ENCODE data around the gene SDK2. TPM values are rescaled to one million over a fixed set of nuclear protein-coding genes. Genes with fewer than 3 reads are reported as not detected.

The SDK2 gene
- total and polyA plus RNA-seq, 2 experiments from 2014 or later = 0.59 to 1.2 TPM

DNA sequence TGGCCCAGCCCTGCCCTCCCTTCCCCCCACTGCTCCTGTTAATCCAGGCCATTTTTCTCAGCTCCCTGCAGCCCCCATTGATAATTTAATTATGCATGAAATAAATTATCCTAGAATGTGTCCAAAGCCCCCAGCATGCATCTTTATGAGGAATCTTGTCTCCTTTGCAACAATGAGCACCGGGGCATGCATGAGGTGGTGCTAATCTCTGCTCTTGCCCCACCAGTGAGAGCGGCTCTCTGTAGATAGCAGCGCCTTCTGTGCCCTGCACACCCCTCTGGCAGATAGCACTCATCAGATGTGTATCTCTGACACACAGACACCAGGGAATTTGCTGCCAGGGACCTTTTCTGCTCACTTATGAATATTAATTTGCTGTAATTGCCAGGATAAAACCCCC is 192.2 kb downstream of the SDK2 start:
- Histone ChIP-seq H3K79me2 (no peaks in the 10 kb centered on the region), H4K20me1 (ENCODE audit: insufficient read depth, poor library complexity, severe bottlenecking) (no peaks in the 10 kb centered on the region), H3K4me3 (no peak overlapping the region), H3K27me3 (no peaks in the 10 kb centered on the region), H3K36me3 (replicated peaks; ENCODE audit: insufficient read depth, low read depth) (no peaks in the 10 kb centered on the region), H2AFZ (no peak overlapping the region), H3K27ac (no peak overlapping the region), H3K4me1 (ENCODE audit: insufficient read depth) (no peaks in the 10 kb centered on the region), H3K4me2 (no peak overlapping the region), H3K9me2 (replicated peaks; ENCODE audit: insufficient read depth) (no peaks in the 10 kb centered on the region), H3K9me3 (ENCODE audit: low read depth) (no peaks in the 10 kb centered on the region)
- TF ChIP-seq, protein P1, sequence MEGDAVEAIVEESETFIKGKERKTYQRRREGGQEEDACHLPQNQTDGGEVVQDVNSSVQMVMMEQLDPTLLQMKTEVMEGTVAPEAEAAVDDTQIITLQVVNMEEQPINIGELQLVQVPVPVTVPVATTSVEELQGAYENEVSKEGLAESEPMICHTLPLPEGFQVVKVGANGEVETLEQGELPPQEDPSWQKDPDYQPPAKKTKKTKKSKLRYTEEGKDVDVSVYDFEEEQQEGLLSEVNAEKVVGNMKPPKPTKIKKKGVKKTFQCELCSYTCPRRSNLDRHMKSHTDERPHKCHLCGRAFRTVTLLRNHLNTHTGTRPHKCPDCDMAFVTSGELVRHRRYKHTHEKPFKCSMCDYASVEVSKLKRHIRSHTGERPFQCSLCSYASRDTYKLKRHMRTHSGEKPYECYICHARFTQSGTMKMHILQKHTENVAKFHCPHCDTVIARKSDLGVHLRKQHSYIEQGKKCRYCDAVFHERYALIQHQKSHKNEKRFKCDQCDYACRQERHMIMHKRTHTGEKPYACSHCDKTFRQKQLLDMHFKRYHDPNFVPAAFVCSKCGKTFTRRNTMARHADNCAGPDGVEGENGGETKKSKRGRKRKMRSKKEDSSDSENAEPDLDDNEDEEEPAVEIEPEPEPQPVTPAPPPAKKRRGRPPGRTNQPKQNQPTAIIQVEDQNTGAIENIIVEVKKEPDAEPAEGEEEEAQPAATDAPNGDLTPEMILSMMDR (IDR thresholded peaks at IDR 0.05; ENCODE audit: poor library complexity) = no peak
- TF ChIP-seq EZH2phosphoT487 (IDR thresholded peaks at IDR 0.05; ENCODE audit: low read depth, severe bottlenecking, unreplicated experiment) = no peak
- no peak for TF ChIP-seq EZH2 (IDR thresholded peaks at IDR 0.05; ENCODE audit: borderline replicate concordance)
- DNase-seq (ENCODE audit: low spot score) = no peak
- WGBS (ENCODE audit: low lambda C conversion rate, missing lambda C conversion rate) = 93% methylated on average over 3 of the region's 3 CpGs

DNA sequence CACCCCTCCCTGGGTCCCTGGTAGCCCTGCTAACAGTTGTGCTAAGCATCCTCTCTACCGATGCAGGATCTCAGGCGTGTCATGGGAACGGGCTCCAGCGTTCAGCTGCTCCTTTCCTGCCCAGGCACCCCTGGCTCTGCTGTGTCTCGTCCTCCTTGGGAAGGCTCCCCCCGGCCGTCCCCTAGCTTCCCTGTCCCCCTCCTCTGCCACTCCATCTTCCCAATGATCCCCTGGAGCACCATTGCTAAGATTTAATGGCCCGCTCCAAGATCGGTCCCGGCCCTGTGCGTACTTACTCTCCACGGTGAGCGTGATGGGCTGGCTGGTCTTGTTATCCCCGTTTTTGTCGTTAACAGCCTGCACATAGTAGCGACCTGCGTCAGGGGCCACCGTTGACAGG is 196.9 kb downstream of the SDK2 start:
- H3K9me2 ChIP-seq (replicated peaks; ENCODE audit: insufficient read depth) = no peaks in the 10 kb centered on the region
- 93% methylated on average over 18 of the region's 18 CpGs for WGBS (ENCODE audit: low lambda C conversion rate, missing lambda C conversion rate)
- DNase-seq (ENCODE audit: low spot score) = no peak
- H3K27me3 ChIP-seq = no peaks in the 10 kb centered on the region
- H3K79me2 ChIP-seq = no peaks in the 10 kb centered on the region
- H4K20me1 ChIP-seq (ENCODE audit: insufficient read depth, poor library complexity, severe bottlenecking) = no peaks in the 10 kb centered on the region
- no peak overlapping the region for H3K4me2 ChIP-seq
- no peak overlapping the region for H3K4me3 ChIP-seq
- no peaks in the 10 kb centered on the region for H3K36me3 ChIP-seq (replicated peaks; ENCODE audit: insufficient read depth, low read depth)
- no peak overlapping the region for H2AFZ ChIP-seq
- no peak overlapping the region for H3K27ac ChIP-seq
- no peaks in the 10 kb centered on the region for H3K4me1 ChIP-seq (ENCODE audit: insufficient read depth)
- TF ChIP-seq, protein P1 (IDR thresholded peaks at IDR 0.05; ENCODE audit: poor library complexity) = no peak
- TF ChIP-seq EZH2phosphoT487 (IDR thresholded peaks at IDR 0.05; ENCODE audit: low read depth, severe bottlenecking, unreplicated experiment) (no peak), EZH2 (IDR thresholded peaks at IDR 0.05; ENCODE audit: borderline replicate concordance) (no peak)
- no peaks in the 10 kb centered on the region for H3K9me3 ChIP-seq (ENCODE audit: low read depth)

DNA sequence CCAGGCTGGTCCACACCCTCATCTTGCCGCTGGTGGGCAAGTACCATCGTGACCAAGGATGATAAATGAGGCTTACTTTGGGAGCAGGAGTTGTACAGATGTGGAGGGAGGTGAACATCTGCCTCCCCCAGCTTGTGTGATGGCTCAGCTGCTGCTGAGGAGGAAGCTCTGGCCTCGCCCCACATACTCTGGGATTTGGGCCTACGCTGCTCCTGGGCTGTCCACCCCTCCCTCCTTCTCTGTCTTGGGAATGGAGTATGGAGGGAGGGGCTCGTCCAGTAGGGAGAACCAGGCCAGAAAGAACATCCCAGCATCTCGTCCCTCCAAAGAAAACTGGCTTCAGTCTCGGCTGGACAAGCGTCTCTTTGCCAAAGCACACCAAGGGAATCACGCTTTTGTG is 197.6 kb downstream of the SDK2 start:
- DNase-seq (ENCODE audit: low spot score) = no peak
- WGBS (ENCODE audit: low lambda C conversion rate, missing lambda C conversion rate) = 87% methylated on average over 9 of the region's 9 CpGs
- H4K20me1 ChIP-seq (ENCODE audit: insufficient read depth, poor library complexity, severe bottlenecking) = no peaks in the 10 kb centered on the region
- no peak overlapping the region for H3K4me2 ChIP-seq
- no peak overlapping the region for H2AFZ ChIP-seq
- H3K79me2 ChIP-seq = no peaks in the 10 kb centered on the region
- no peak overlapping the region for H3K4me3 ChIP-seq
- H3K4me1 ChIP-seq (ENCODE audit: insufficient read depth) = no peaks in the 10 kb centered on the region
- no peaks in the 10 kb centered on the region for H3K36me3 ChIP-seq (replicated peaks; ENCODE audit: insufficient read depth, low read depth)
- H3K27ac ChIP-seq = no peak overlapping the region
- TF ChIP-seq EZH2phosphoT487 (IDR thresholded peaks at IDR 0.05; ENCODE audit: low read depth, severe bottlenecking, unreplicated experiment) = no peak
- TF ChIP-seq, protein P1 (IDR thresholded peaks at IDR 0.05; ENCODE audit: poor library complexity) = no peak
- TF ChIP-seq EZH2 (IDR thresholded peaks at IDR 0.05; ENCODE audit: borderline replicate concordance) = no peak
- H3K9me2 ChIP-seq (replicated peaks; ENCODE audit: insufficient read depth) = no peaks in the 10 kb centered on the region
- no peaks in the 10 kb centered on the region for H3K27me3 ChIP-seq
- no peaks in the 10 kb centered on the region for H3K9me3 ChIP-seq (ENCODE audit: low read depth)

DNA sequence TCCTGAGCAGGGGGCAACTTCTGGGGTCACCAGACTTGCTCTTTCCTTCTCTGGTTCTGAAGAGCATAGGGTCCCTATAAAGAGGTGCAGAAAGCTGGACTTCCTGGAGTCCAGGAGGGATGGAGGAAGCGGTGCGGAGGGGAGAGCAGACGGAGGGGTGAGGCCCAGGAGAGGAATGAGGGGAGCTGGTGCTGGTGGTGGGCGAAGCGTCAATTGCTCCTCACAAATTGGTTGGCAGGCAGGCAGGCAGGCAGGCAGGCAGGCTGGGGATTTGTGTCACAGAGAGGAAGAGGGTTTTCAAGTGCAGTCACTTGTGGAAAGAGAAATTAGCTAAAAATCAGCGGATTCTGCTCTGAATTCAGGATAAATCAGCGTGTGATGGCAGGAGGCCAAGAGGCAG is 198.8 kb downstream of the SDK2 start:
- H4K20me1 ChIP-seq (ENCODE audit: insufficient read depth, poor library complexity, severe bottlenecking) = no peaks in the 10 kb centered on the region
- H2AFZ ChIP-seq = no peak overlapping the region
- WGBS (ENCODE audit: low lambda C conversion rate, missing lambda C conversion rate) = 91% methylated on average over 7 of the region's 7 CpGs

More for the DNA sequence above, 198.8 kb downstream of the SDK2 start:
- no peaks in the 10 kb centered on the region for H3K79me2 ChIP-seq
- no peak overlapping the region for H3K27ac ChIP-seq
- no peak overlapping the region for H3K4me2 ChIP-seq
- H3K9me2 ChIP-seq (replicated peaks; ENCODE audit: insufficient read depth) = no peaks in the 10 kb centered on the region
- no peaks in the 10 kb centered on the region for H3K4me1 ChIP-seq (ENCODE audit: insufficient read depth)
- H3K27me3 ChIP-seq = no peaks in the 10 kb centered on the region
- TF ChIP-seq EZH2phosphoT487 (IDR thresholded peaks at IDR 0.05; ENCODE audit: low read depth, severe bottlenecking, unreplicated experiment) (no peak), EZH2 (IDR thresholded peaks at IDR 0.05; ENCODE audit: borderline replicate concordance) (no peak)
- TF ChIP-seq, protein P1 (IDR thresholded peaks at IDR 0.05; ENCODE audit: poor library complexity) = no peak
- no peak overlapping the region for H3K4me3 ChIP-seq
- H3K36me3 ChIP-seq (replicated peaks; ENCODE audit: insufficient read depth, low read depth) = no peaks in the 10 kb centered on the region
- no peak for DNase-seq (ENCODE audit: low spot score)
- H3K9me3 ChIP-seq (ENCODE audit: low read depth) = no peaks in the 10 kb centered on the region

Data from hepatocyte (in vitro differentiated cells).